NCI-H1436 treated with DMSO at 0.1 percent for 48 hours (cell line): Measurements from ENCODE around the gene VPS51.
A peak's percentile ranks its signal among the peaks of the same experiment; 100 is the strongest.

ENCODE experiments used
- DNase-seq: peaks from one replicate; lab custom pipeline; 2025; lab: John Stamatoyannopoulos, UW

Gene VPS51

GRCh38 chr11:65072631-65072966, 23.4 kb upstream of the VPS51 start:
- DNase-seq = no peak

GRCh38 chr11:65077451-65077850, 18.6 kb upstream of the VPS51 start:
- no peak for DNase-seq

- DNase-seq = no peak
Measured at GRCh38 chr11:65078151-65078550, 17.9 kb upstream of the VPS51 start.

GRCh38 chr11:65078786-65079342, 17.1 kb upstream of the VPS51 start:
- no peak for DNase-seq

- no peak for DNase-seq
Measured at GRCh38 chr11:65083134-65083833, 12.7 kb upstream of the VPS51 start.

- peak; percentile 77 for DNase-seq
Measured at GRCh38 chr11:65083834-65084597, 12.0 kb upstream of the VPS51 start, which contains the start of the genes CDCA5 and ZFPL1. Gene CDCA5, minus strand, starts transcription at chr11:65084040. Its CDS starts 62 bp downstream, at chr11:65083978. Gene ZFPL1, plus strand, starts transcription at chr11:65084222. Its CDS starts 477 bp downstream, at chr11:65084699.

GRCh38 chr11:65084598-65085375, 11.2 kb upstream of the VPS51 start:
- no peak for DNase-seq

- DNase-seq = no peak
Measured at GRCh38 chr11:65085446-65085845, 10.6 kb upstream of the VPS51 start.

GRCh38 chr11:65086809-65087208, 9.2 kb upstream of the VPS51 start:
- no peak for DNase-seq

- no peak for DNase-seq
Measured at GRCh38 chr11:65087216-65087615, 8.8 kb upstream of the VPS51 start.

GRCh38 chr11:65087827-65088226, 8.2 kb upstream of the VPS51 start:
- DNase-seq = no peak

- no peak for DNase-seq
Measured at GRCh38 chr11:65089621-65090020, 6.4 kb upstream of the VPS51 start.

- DNase-seq = no peak
Measured at GRCh38 chr11:65090628-65091027, 5.4 kb upstream of the VPS51 start.

- no peak for DNase-seq
Measured at GRCh38 chr11:65095427-65095826, 587 bp upstream of the VPS51 start.

GRCh38 chr11:65096926-65097325, 912 bp downstream of the VPS51 start:
- DNase-seq = no peak

GRCh38 chr11:65100674-65101350, 4.8 kb downstream of the VPS51 start:
- DNase-seq = no peak

GRCh38 chr11:65102142-65103095, 6.4 kb downstream of the VPS51 start:
- DNase-seq = no peak

GRCh38 chr11:65103476-65103875, 7.5 kb downstream of the VPS51 start:
- DNase-seq = no peak

- no peak for DNase-seq
Measured at GRCh38 chr11:65104628-65105027, 8.6 kb downstream of the VPS51 start.

- DNase-seq = no peak
Measured at GRCh38 chr11:65107078-65107477, 11.1 kb downstream of the VPS51 start.
